ENCODE measurements around the gene SCRN1.

DNA sequence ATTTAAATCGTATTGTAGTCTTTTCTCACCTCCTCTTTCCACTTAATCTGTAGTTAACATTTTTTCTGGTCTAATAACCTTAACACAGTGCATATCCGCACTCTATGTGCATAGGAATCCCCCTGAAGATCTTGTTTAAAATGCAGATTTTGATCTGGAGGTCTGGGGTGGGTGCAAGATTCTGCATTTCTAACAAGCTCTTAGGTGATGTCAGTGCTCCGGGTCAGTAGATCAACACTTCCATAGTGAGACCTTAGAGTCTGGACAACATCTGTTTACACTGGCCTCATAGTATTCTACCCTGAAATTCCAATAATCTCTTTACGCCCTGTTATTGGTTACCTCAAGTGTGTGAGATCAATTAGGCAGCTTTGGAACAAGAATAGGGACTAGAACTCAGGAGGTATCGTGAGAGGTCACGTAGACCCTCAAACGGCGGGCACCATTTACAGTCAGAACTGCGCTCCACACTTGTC lies 38.2 kb upstream of the SCRN1 start:
- TF ChIP-seq EP300 (IDR thresholded peaks at IDR 0.05) (no peak), POLR2A (IDR thresholded peaks at IDR 0.05) (no peak), POLR2AphosphoS5 (IDR thresholded peaks at IDR 0.05) (no peak)
- TF ChIP-seq, protein P1, sequence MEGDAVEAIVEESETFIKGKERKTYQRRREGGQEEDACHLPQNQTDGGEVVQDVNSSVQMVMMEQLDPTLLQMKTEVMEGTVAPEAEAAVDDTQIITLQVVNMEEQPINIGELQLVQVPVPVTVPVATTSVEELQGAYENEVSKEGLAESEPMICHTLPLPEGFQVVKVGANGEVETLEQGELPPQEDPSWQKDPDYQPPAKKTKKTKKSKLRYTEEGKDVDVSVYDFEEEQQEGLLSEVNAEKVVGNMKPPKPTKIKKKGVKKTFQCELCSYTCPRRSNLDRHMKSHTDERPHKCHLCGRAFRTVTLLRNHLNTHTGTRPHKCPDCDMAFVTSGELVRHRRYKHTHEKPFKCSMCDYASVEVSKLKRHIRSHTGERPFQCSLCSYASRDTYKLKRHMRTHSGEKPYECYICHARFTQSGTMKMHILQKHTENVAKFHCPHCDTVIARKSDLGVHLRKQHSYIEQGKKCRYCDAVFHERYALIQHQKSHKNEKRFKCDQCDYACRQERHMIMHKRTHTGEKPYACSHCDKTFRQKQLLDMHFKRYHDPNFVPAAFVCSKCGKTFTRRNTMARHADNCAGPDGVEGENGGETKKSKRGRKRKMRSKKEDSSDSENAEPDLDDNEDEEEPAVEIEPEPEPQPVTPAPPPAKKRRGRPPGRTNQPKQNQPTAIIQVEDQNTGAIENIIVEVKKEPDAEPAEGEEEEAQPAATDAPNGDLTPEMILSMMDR (IDR thresholded peaks at IDR 0.05): no peak
